A549 (cell line): ENCODE measurements around the gene DIO1.

Experiments used
- EP300 ChIP-seq, 2 experiments: fragments of >200 bp; sonication (Bioruptor Twin); formaldehyde crosslinking; IDR thresholded peaks; 2 replicates in 1 of 2; 3 replicates in 1 of 2; pipeline ENCODE4 v1.6.1; 2016 to 2017
- TP53 ChIP-seq: fragments of 250-450 bp; sonication (Bioruptor Pico); IDR thresholded peaks from 2 replicates; pipeline ENCODE4 v1.5.0; 2021; ENCODE audit warnings: mild to moderate bottlenecking, moderate library complexity
- ZFP36 ChIP-seq: fragments of 450-650 bp; IDR thresholded peaks from 2 replicates; pipeline ENCODE4 v1.6.1; 2014; ENCODE audit warnings: borderline replicate concordance; ENCODE audit not compliant: partially characterized antibody

DNA sequence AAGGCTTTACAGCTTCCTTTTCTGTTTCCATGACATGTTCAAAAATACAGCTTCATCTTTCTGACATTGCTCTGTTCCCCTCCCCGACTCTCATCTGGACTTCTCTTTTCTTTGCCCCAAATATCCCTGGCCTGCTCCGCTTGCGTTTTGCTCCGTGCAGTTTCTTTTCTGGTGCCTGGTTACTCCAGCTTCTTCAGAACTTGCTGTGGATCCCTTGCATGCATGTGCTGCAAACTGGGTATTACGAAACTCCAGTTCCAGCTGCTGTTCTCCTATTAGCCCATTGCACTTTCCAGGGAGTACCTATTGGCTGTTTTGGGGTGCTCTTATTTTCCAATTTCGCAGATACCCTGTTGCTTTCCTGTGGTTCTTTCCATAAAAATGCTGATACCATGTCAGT is 46.0 kb upstream of the DIO1 start:
- TF ChIP-seq EP300 (IDR thresholded peaks at IDR 0.05) = no peak
- no peak for TF ChIP-seq TP53 (CRISPR knock-in tag)
- no peak for TF ChIP-seq ZFP36
